GM21526 (cell line): ENCODE measurements around the gene TLE1.

Source experiments
- ATAC-seq: cut with Tn5 transposase; IDR thresholded peaks from one replicate; pipeline ENCODE4 v1.9.1; 2021; ENCODE audit warnings: moderate library complexity; ENCODE audit not compliant: unreplicated experiment, low FRiP score

TLE1 gene

GRCh38 chr9:81558091-81558830 is 131.1 kb downstream of the TLE1 start:
- no peak for ATAC-seq

- no peak for ATAC-seq
Observed at GRCh38 chr9:81557452-81558090, 131.8 kb downstream of the TLE1 start.

GRCh38 chr9:81556923-81557322 is 132.4 kb downstream of the TLE1 start:
- no peak for ATAC-seq

- ATAC-seq = no peak
Observed at GRCh38 chr9:81552581-81552991, 136.8 kb downstream of the TLE1 start.

- no peak for ATAC-seq
Observed at GRCh38 chr9:81550207-81550583, 139.2 kb downstream of the TLE1 start.

- no peak for ATAC-seq
Observed at GRCh38 chr9:81549500-81550206, 139.7 kb downstream of the TLE1 start.

- no peak for ATAC-seq
Observed at GRCh38 chr9:81548911-81549310, 140.4 kb downstream of the TLE1 start.

GRCh38 chr9:81546489-81546888 is 142.9 kb downstream of the TLE1 start:
- ATAC-seq = no peak

GRCh38 chr9:81543695-81544094 is 145.7 kb downstream of the TLE1 start:
- ATAC-seq = no peak

GRCh38 chr9:81542118-81542889 is 147.0 kb downstream of the TLE1 start:
- ATAC-seq = no peak

- ATAC-seq = no peak
Observed at GRCh38 chr9:81540142-81540710, 149.1 kb downstream of the TLE1 start.

GRCh38 chr9:81539317-81539716 is 150.0 kb downstream of the TLE1 start:
- ATAC-seq = no peak

- no peak for ATAC-seq
Observed at GRCh38 chr9:81538890-81539289, 150.5 kb downstream of the TLE1 start.

- no peak for ATAC-seq
Observed at GRCh38 chr9:81537964-81538363, 151.4 kb downstream of the TLE1 start.

- no peak for ATAC-seq
Observed at GRCh38 chr9:81536242-81537025, 152.9 kb downstream of the TLE1 start.

GRCh38 chr9:81535542-81536241 is 153.7 kb downstream of the TLE1 start:
- no peak for ATAC-seq

- ATAC-seq = no peak
Observed at GRCh38 chr9:81534138-81534875, 155.0 kb downstream of the TLE1 start.
